Activated T-cell treated with anti-CD3 and anti-CD28 coated beads for 48 hours (primary cell): ENCODE data around the gene FAM186B.

ENCODE experiments used
- DNase-seq: peaks from one replicate; pipeline ENCODE4 v3.0.0-alpha.2; 2020; ENCODE audit warnings: low read depth

Gene FAM186B

GRCh38 chr12:49566361-49566760, 39.1 kb downstream of the FAM186B start:
- DNase-seq, result no peak

GRCh38 chr12:49565406-49566265, 39.8 kb downstream of the FAM186B start:
- no peak for DNase-seq

- DNase-seq, result no peak
Observed at GRCh38 chr12:49564686-49565405, 40.6 kb downstream of the FAM186B start.

GRCh38 chr12:49563951-49564685, 41.3 kb downstream of the FAM186B start:
- no peak for DNase-seq

- no peak for DNase-seq
Observed at GRCh38 chr12:49562831-49563230, 42.6 kb downstream of the FAM186B start.

DNA sequence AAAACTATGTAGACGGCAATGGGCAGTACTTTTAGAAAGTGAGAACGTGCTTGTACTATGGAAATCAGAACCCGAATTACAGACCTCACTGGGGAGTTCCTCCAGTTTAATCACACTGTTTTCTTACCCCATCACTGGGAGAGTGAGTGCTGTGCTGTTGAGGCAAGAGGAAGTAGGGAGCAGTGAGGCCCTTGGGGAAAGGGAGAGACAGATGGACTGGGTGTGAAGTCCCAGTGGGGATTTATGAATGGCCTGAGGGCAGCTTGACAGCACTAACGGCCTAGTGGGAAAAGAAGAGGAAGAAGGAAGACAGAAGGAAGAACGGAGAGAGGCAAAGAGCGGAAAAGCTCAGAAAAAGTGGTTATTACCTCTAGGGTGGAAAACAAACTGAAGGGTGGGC, 43.2 kb downstream of the FAM186B start:
- DNase-seq, result no peak

DNA sequence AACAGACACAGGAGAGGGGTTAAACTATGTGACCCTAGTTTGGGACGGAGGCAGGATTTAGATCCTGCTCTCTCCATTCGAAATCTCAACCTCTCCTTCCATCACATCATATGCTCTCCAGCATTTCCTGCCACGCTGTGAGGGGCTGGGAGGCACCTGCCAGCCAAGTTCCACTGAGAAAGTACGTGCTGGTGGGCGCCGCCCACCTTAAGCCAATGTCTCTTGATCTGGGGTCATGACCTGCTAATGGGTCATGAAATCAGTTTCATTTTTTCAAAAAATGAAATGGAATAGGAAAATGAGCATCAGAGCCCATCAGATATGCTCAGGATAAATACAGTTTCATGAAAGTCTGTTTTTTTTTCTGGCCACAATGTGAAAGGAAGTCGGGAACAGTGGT, 44.7 kb downstream of the FAM186B start:
- DNase-seq, result no peak

GRCh38 chr12:49559011-49559675, 46.3 kb downstream of the FAM186B start:
- DNase-seq, result no peak

GRCh38 chr12:49558526-49558925, 46.9 kb downstream of the FAM186B start:
- no peak for DNase-seq

DNA sequence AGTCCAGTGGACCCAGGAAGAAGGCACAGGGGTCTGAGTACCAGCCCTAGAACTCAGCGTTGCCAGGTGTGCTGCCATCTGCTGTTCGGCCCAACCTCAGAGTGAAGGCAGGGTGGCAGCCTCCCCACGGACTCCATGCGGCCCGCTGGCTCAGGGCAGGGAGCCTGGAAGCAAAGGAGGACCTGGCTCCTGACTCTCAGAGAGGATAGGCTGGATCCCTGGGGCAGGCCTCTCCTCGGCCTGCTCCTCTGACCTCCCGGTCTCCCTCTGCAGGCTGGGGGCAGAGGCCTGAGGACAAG, 47.6 kb downstream of the FAM186B start:
- DNase-seq, result no peak

- no peak for DNase-seq
Observed at GRCh38 chr12:49557187-49557916, 48.1 kb downstream of the FAM186B start.

GRCh38 chr12:49556391-49557186, 48.9 kb downstream of the FAM186B start:
- DNase-seq, result no peak

GRCh38 chr12:49555631-49556390, 49.6 kb downstream of the FAM186B start:
- DNase-seq, result no peak

DNA sequence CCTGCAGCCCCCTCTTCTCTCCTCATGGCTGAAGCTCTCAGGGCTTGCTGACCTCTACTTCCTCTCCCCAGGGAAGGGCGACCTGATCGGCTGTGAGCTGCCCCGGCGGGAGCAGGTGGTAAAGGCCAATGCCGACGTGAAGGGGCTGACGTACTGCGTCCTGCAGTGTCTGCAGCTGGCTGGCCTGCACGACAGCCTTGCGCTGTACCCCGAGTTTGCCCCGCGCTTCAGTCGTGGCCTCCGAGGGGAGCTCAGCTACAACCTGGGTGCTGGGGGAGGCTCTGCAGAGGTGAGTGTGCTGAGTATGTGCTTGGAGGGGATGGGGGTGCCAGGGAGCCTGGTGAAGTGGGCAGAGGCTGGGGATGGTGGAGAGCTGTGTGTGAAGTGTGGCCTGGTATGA, 51.2 kb downstream of the FAM186B start:
- no peak for DNase-seq

DNA sequence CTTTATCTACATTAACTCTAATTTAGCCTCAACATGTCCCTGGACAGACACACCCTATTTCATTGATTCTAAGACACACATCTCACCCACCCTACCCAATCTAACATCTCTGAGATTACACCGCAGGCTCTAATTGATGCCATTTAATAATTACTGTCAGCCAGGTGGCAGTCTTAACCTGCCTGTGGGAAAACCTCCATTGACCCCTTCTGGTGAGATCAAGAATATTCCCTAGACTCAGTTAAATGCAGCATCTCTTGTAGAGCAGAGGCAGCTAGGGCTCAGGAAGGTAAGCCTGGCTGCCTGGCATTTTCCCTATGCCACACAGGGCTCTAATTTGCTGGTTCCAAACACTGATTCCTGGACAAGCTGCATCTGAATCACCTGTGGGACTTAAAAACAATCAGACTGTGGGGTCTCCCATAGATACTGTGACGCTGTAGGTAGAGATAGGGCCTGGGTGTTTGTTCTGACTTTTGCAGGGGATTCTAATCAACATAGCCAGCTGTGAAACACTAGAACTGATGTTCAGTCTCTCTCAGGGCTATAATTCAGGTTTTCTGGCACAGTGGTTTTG, 51.8 kb downstream of the FAM186B start:
- no peak for DNase-seq

DNA sequence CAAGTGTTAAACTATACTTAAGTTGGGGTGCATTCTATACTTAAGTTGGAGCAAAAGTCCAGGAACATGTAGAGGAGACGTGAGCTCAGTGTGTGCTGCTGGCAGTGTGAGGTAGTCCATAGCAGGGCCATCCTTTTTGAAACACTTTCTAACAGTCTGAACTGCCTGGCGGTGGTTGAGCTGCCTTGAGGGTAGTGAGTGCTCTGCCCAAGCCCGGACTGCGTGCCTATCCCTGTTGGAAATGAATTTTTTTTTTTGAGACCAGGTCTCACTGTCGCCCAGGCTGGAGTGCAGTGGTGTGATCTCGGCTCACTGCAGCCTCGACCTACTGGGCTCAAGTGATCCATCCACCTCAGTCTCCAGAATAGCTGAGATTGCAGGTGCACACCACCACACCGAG, 52.5 kb downstream of the FAM186B start:
- no peak for DNase-seq

DNA sequence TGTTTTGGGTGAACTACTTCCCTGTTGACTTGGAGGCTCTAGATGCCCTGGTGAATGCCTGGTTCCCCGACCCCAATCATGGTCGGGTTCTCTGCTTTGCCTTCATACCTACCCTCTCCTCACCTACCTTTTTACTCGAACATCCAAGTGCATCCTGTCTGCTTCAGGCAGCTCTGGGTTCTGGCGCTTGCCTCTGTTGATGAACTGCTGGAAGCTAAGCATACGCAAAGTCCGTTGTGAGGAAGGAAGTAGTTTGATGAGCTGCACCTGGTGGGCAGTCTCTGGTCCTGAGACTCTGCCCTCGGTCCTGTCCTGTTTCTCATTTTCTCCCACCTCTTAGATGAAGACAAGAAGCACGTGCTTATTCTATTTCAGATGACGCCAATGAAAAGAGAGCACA, 53.0 kb downstream of the FAM186B start:
- no peak for DNase-seq

- no peak for DNase-seq
Observed at GRCh38 chr12:49552014-49552413, 53.4 kb downstream of the FAM186B start.

- no peak for DNase-seq
Observed at GRCh38 chr12:49550693-49551252, 54.7 kb downstream of the FAM186B start.
